Muscle layer of colon (tissue), 2 donors: ENCODE results near the gene ARX.

Experiments used
- H3K27ac ChIP-seq: one replicate; pipeline ENCODE4 v1.7.0; 2013; ENCODE audit warnings: low read depth, mild to moderate bottlenecking, low read length, moderate library complexity
- H3K27me3 ChIP-seq, 2 donors: one replicate each; pipeline ENCODE4 v1.7.0; 2013; ENCODE audit warnings: low read length in 2 of 2, mild to moderate bottlenecking in 2 of 2; ENCODE audit not compliant: insufficient read depth in 2 of 2, control insufficient read depth in 1 of 2
- H3K36me3 ChIP-seq: one replicate; pipeline ENCODE4 v1.7.0; 2013; ENCODE audit warnings: mild to moderate bottlenecking, low read length; ENCODE audit not compliant: insufficient read depth
- H3K4me1 ChIP-seq: one replicate; pipeline ENCODE4 v1.7.0; 2013; ENCODE audit warnings: mild to moderate bottlenecking, low read length; ENCODE audit not compliant: insufficient read depth
- H3K4me3 ChIP-seq, 2 donors: one replicate each; pipeline ENCODE4 v1.7.0; 2013; ENCODE audit warnings: low read length in 2 of 2, low read depth in 1 of 2, mild to moderate bottlenecking in 1 of 2, moderate library complexity in 1 of 2
- H3K9ac ChIP-seq: one replicate; pipeline ENCODE4 v1.7.0; 2013; ENCODE audit warnings: low read length
- H3K9me3 ChIP-seq: one replicate; pipeline ENCODE4 v1.7.0; 2013; ENCODE audit warnings: mild to moderate bottlenecking, low read length
- donor health status: abdominal sarcoma.
- donor health status: Adenocarcinoma of cecum.

ARX gene

GRCh38 chrX:25026576-25026975 lies 10.8 kb upstream of the ARX start:
- H3K9ac ChIP-seq, result no peak overlapping the region
- no peaks in the 10 kb centered on the region for H3K4me1 ChIP-seq
- H3K36me3 ChIP-seq, result no peaks in the 10 kb centered on the region
- H3K4me3 ChIP-seq, result no peak overlapping the region
- H3K27ac ChIP-seq, result no peak overlapping the region
- no peaks in the 10 kb centered on the region for H3K9me3 ChIP-seq
- H3K27me3 ChIP-seq, result peaks cover 7 to 31% of the 10 kb centered on the region in 2 donors

GRCh38 chrX:25025615-25026014 lies 9.8 kb upstream of the ARX start:
- peaks cover 14 to 41% of the 10 kb centered on the region in 2 donors for H3K27me3 ChIP-seq
- H3K9ac ChIP-seq, result no peak overlapping the region
- no peak overlapping the region for H3K4me3 ChIP-seq
- no peaks in the 10 kb centered on the region for H3K4me1 ChIP-seq
- H3K36me3 ChIP-seq, result no peaks in the 10 kb centered on the region
- H3K27ac ChIP-seq, result no peak overlapping the region
- no peaks in the 10 kb centered on the region for H3K9me3 ChIP-seq

- Histone ChIP-seq H3K4me3 (no peak overlapping the region), H3K9me3 (no peaks in the 10 kb centered on the region), H3K27ac (no peak overlapping the region), H3K27me3 (peaks cover 30 to 58% of the 10 kb centered on the region in 2 donors), H3K4me1 (no peaks in the 10 kb centered on the region), H3K36me3 (no peaks in the 10 kb centered on the region), H3K9ac (no peak overlapping the region)
Observed at GRCh38 chrX:25023908-25024307, 8.1 kb upstream of the ARX start.

- Histone ChIP-seq H3K9me3 (no peaks in the 10 kb centered on the region), H3K4me3 (no peak overlapping the region), H3K27ac (no peak overlapping the region), H3K4me1 (no peaks in the 10 kb centered on the region), H3K9ac (no peak overlapping the region), H3K27me3 (peaks cover 40 to 70% of the 10 kb centered on the region in 2 donors), H3K36me3 (no peaks in the 10 kb centered on the region)
Observed at GRCh38 chrX:25022499-25023325, 6.9 kb upstream of the ARX start.

GRCh38 chrX:25020905-25021449 lies 5.2 kb upstream of the ARX start:
- Histone ChIP-seq H3K4me1 (no peaks in the 10 kb centered on the region), H3K4me3 (no peak overlapping the region), H3K27ac (no peak overlapping the region), H3K9ac (no peak overlapping the region), H3K9me3 (no peaks in the 10 kb centered on the region), H3K36me3 (no peaks in the 10 kb centered on the region), H3K27me3 (peaks cover 57 to 87% of the 10 kb centered on the region in 2 donors)

GRCh38 chrX:25020391-25020904 lies 4.7 kb upstream of the ARX start:
- Histone ChIP-seq H3K9me3 (no peaks in the 10 kb centered on the region), H3K27ac (no peak overlapping the region), H3K4me1 (no peaks in the 10 kb centered on the region), H3K36me3 (no peaks in the 10 kb centered on the region), H3K27me3 (peaks cover 61 to 89% of the 10 kb centered on the region in 2 donors), H3K4me3 (no peak overlapping the region), H3K9ac (no peak overlapping the region)

- H3K27me3 ChIP-seq, result peaks cover 67 to 94% of the 10 kb centered on the region in 2 donors
- no peaks in the 10 kb centered on the region for H3K9me3 ChIP-seq
- H3K27ac ChIP-seq, result no peak overlapping the region
- no peak overlapping the region for H3K9ac ChIP-seq
- no peaks in the 10 kb centered on the region for H3K36me3 ChIP-seq
- no peaks in the 10 kb centered on the region for H3K4me1 ChIP-seq
- H3K4me3 ChIP-seq, result no peak overlapping the region
Observed at GRCh38 chrX:25019707-25020390, 4.1 kb upstream of the ARX start.

GRCh38 chrX:25018682-25019081 lies 2.9 kb upstream of the ARX start:
- Histone ChIP-seq H3K4me1 (no peaks in the 10 kb centered on the region), H3K27ac (no peak overlapping the region), H3K9ac (no peak overlapping the region), H3K4me3 (no peak overlapping the region), H3K9me3 (no peaks in the 10 kb centered on the region), H3K27me3 (peaks cover 76 to 99% of the 10 kb centered on the region in 2 donors), H3K36me3 (no peaks in the 10 kb centered on the region)

GRCh38 chrX:25017667-25018247 lies 2.0 kb upstream of the ARX start:
- H3K27ac ChIP-seq, result no peak overlapping the region
- H3K9ac ChIP-seq, result no peak overlapping the region
- peaks cover 76 to 94% of the 10 kb centered on the region in 2 donors for H3K27me3 ChIP-seq
- H3K9me3 ChIP-seq, result no peaks in the 10 kb centered on the region
- no peak overlapping the region for H3K4me3 ChIP-seq
- H3K36me3 ChIP-seq, result no peaks in the 10 kb centered on the region
- H3K4me1 ChIP-seq, result no peaks in the 10 kb centered on the region

- Histone ChIP-seq H3K36me3 (no peaks in the 10 kb centered on the region), H3K9ac (no peak overlapping the region), H3K4me1 (no peaks in the 10 kb centered on the region), H3K9me3 (no peaks in the 10 kb centered on the region), H3K27ac (no peak overlapping the region), H3K4me3 (no peak overlapping the region), H3K27me3 (peaks cover 78 to 94% of the 10 kb centered on the region in 2 donors)
Observed at GRCh38 chrX:25016938-25017598, 1.3 kb upstream of the ARX start.

GRCh38 chrX:25016361-25016671 lies 551 bp upstream of the ARX start:
- Histone ChIP-seq H3K4me1 (no peaks in the 10 kb centered on the region), H3K36me3 (no peaks in the 10 kb centered on the region), H3K9ac (no peak overlapping the region), H3K4me3 (no peak overlapping the region), H3K27ac (no peak overlapping the region), H3K9me3 (no peaks in the 10 kb centered on the region), H3K27me3 (peaks cover 78 to 94% of the 10 kb centered on the region in 2 donors)
